Vagina (tissue), 2 donors: ENCODE data around the gene LGR4. TPM values are rescaled to one million over a fixed set of nuclear protein-coding genes. Genes with fewer than 3 reads are reported as not detected.

ENCODE experiments used
- DNase-seq, 2 donors: peaks; one replicate each; pipeline ENCODE4 v3.0.0-alpha.2; 2017; ENCODE audit errors: extremely low spot score in 2 of 2
- H3K27ac ChIP-seq: fragments of 200-600 bp; sonication (generic); one replicate; pipeline ENCODE4 v1.5.1; 2019
- H3K27me3 ChIP-seq: fragments of 200-600 bp; sonication (generic); one replicate; pipeline ENCODE4 v1.5.1; 2019
- H3K36me3 ChIP-seq, 2 donors: fragments of 200-600 bp; sonication (generic); one replicate each; pipeline ENCODE4 v1.5.1; 2017 to 2019
- H3K4me1 ChIP-seq: fragments of 200-600 bp; sonication (generic); one replicate; pipeline ENCODE4 v1.5.1; 2019
- H3K4me3 ChIP-seq, 2 donors: fragments of 200-600 bp; sonication (generic); 1 replicate in 1 of 2; 2 replicates in 1 of 2; pipeline ENCODE4 v1.5.1; 2016 to 2019
- H3K9me3 ChIP-seq: fragments of 200-600 bp; sonication (generic); one replicate; pipeline ENCODE4 v1.5.1; 2019
- POLR2A ChIP-seq, 2 donors: fragments of 450-650 bp; IDR thresholded peaks; one replicate each; pipeline ENCODE4 v1.6.1; 2017; ENCODE audit warnings: antibody characterized with exemption in 2 of 2, mild to moderate bottlenecking in 2 of 2, moderate library complexity in 2 of 2
- POLR2AphosphoS5 ChIP-seq, 2 donors: sonication (generic); formaldehyde crosslinking; IDR thresholded peaks; one replicate each; pipeline ENCODE4 v1.9.0; 2017; ENCODE audit warnings: antibody characterized with exemption in 2 of 2, mild to moderate bottlenecking in 2 of 2, low read depth in 1 of 2; ENCODE audit not compliant: insufficient read depth in 1 of 2
- intact Hi-C: fragments of 100-400 bp; cut with DNase I; formaldehyde crosslinking; loops from one replicate; pipeline ENCODE4 v1.15.1; 2023
- total RNA-seq: library from RNA; depleted of rRNA; stranded (reverse); fragments of >200 nt; gene quantifications from one replicate; pipeline ENCODE4 v1.2.3, GENCODE V29; 2016
- TF ChIP-seq, protein P1 (sequence below), 3 experiments: fragments of 450-650 bp in 2 of 3; fragments of 200-600 bp in 1 of 3; sonication (generic) in 1 of 3; IDR thresholded peaks; one replicate each; pipeline ENCODE4 v1.5.1; 2017 to 2019; ENCODE audit warnings: antibody characterized with exemption in 3 of 3, mild to moderate bottlenecking in 2 of 3, moderate library complexity in 2 of 3

LGR4 gene
- total RNA-seq, 1 donor from 2014 or later = 65.6 TPM

DNA sequence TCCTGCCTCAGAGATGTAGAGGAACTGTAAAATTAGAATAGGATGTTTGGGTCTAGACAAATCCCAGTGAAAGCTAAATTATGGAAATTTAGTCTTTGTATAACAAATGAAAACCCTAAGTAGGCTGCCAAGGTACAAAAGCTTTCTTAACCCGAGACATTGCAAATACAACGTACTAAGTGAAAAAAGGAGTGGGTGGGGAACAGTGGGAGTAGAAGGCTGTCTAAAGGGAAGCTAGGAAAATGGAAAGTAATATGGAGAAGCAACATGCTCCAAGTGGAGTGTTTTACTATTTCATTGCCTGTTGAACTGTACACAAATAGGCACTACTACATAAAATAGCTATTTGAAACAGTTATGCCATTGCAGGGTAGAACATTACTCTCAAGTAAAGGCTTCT is 40.8 kb upstream of the LGR4 start:
- intact Hi-C loops = loop anchor here (10.0 kb wide), 1 partner anchor 591 kb away; the partner anchor contains the start of genes KIF18A and METTL15
- Histone ChIP-seq H3K4me1 (no peaks in the 10 kb centered on the region), H3K27me3 (no peaks in the 10 kb centered on the region), H3K4me3 (no peak overlapping the region), H3K27ac (no peak overlapping the region), H3K36me3 (no peaks in the 10 kb centered on the region), H3K9me3 (no peaks in the 10 kb centered on the region)
- no peak for DNase-seq
- TF ChIP-seq, protein P1, sequence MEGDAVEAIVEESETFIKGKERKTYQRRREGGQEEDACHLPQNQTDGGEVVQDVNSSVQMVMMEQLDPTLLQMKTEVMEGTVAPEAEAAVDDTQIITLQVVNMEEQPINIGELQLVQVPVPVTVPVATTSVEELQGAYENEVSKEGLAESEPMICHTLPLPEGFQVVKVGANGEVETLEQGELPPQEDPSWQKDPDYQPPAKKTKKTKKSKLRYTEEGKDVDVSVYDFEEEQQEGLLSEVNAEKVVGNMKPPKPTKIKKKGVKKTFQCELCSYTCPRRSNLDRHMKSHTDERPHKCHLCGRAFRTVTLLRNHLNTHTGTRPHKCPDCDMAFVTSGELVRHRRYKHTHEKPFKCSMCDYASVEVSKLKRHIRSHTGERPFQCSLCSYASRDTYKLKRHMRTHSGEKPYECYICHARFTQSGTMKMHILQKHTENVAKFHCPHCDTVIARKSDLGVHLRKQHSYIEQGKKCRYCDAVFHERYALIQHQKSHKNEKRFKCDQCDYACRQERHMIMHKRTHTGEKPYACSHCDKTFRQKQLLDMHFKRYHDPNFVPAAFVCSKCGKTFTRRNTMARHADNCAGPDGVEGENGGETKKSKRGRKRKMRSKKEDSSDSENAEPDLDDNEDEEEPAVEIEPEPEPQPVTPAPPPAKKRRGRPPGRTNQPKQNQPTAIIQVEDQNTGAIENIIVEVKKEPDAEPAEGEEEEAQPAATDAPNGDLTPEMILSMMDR (IDR thresholded peaks at IDR 0.05) = no peak
- TF ChIP-seq POLR2A (IDR thresholded peaks at IDR 0.05) (no peak), POLR2AphosphoS5 (IDR thresholded peaks at IDR 0.05; ENCODE audit: insufficient read depth in 1 of 2, low read depth in 1 of 2) (no peak)

GRCh38 chr11:27512238-27512637 is 39.6 kb upstream of the LGR4 start:
- H3K4me3 ChIP-seq = no peak overlapping the region
- H3K27ac ChIP-seq = no peak overlapping the region
- no peaks in the 10 kb centered on the region for H3K9me3 ChIP-seq
- TF ChIP-seq POLR2AphosphoS5 (IDR thresholded peaks at IDR 0.05; ENCODE audit: insufficient read depth in 1 of 2, low read depth in 1 of 2) = no peak
- no peak for TF ChIP-seq POLR2A (IDR thresholded peaks at IDR 0.05)
- TF ChIP-seq, protein P1 (IDR thresholded peaks at IDR 0.05) = no peak
- peaks cover 9% of the 10 kb centered on the region for H3K4me1 ChIP-seq
- intact Hi-C loops = loop anchor here (10.0 kb wide), 1 partner anchor 593 kb away; the partner anchor contains the start of genes KIF18A and METTL15
- DNase-seq = no peak
- no peaks in the 10 kb centered on the region for H3K27me3 ChIP-seq
- no peaks in the 10 kb centered on the region for H3K36me3 ChIP-seq

DNA sequence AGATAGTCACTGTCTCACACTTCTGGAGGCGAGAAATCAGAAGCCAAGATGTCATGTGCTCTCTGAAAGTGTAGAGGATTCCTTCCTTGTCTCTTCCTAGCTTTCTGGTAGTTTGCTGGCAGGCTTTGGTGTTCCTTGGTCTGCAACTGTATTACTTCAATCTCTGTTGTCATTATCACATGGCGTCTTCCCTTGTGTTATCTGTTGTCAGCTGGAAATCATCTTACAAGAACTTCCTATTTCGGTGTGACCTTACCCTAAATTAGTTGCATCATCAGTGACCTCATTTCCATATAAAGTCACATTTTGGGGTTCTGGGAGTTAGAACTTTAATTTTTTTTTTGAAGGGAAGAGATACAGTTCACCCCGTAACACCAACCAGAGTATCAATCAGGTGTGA is 37.3 kb upstream of the LGR4 start:
- H3K36me3 ChIP-seq = no peaks in the 10 kb centered on the region
- no peak for DNase-seq
- TF ChIP-seq, protein P1 (IDR thresholded peaks at IDR 0.05) = no peak
- TF ChIP-seq POLR2A (IDR thresholded peaks at IDR 0.05) (no peak), POLR2AphosphoS5 (IDR thresholded peaks at IDR 0.05; ENCODE audit: insufficient read depth in 1 of 2, low read depth in 1 of 2) (no peak)
- intact Hi-C loops = loop anchor here (10.0 kb wide), 1 partner anchor 595 kb away; the partner anchor contains the start of genes KIF18A and METTL15
- H3K4me3 ChIP-seq = no peak overlapping the region
- no peaks in the 10 kb centered on the region for H3K9me3 ChIP-seq
- no peaks in the 10 kb centered on the region for H3K27me3 ChIP-seq
- no peak overlapping the region for H3K27ac ChIP-seq
- peaks cover 25% of the 10 kb centered on the region for H3K4me1 ChIP-seq

DNA sequence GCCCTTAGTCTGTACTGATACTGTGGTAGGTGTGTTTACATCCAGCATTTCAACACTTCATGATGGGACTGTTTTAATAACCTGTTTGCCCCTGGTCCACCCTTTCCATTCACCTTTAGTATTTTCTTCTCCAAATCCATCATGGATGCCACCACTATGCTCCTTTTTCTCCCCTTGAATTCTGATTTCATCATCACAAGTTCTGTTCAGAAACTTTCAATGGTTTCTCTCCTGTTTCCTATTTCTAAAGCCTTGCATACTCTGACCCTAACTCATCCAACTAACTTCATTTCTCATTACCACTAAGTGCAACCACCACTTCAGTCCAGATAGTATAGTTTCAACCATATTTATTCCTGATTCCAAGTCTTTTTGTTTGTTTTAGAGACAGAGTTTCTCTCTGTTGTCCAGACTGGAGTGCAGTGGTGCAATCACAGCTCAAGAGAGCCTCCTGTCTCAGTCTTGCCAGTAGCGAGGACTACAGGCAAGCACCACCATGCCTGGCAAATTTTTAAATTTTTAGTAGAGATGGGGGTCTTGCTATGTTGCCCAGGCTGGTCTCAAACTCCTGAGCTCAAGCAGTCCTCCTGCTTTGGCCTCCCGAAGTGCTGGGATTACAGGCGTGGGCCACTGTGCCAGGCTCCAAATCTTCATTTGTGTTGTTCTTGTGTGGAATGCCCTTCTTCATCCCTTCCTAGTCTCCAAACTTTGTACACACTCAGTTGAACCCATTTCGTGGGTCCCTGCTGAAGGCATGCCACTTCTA is 35.1 kb upstream of the LGR4 start:
- Histone ChIP-seq H3K27ac (no peak overlapping the region), H3K4me3 (peak overlapping the region; percentile 87 to 89), H3K4me1 (peaks cover 44% of the 10 kb centered on the region), H3K27me3 (no peaks in the 10 kb centered on the region), H3K9me3 (no peaks in the 10 kb centered on the region), H3K36me3 (no peaks in the 10 kb centered on the region)
- no peak for TF ChIP-seq POLR2AphosphoS5 (IDR thresholded peaks at IDR 0.05; ENCODE audit: insufficient read depth in 1 of 2, low read depth in 1 of 2)
- TF ChIP-seq POLR2A (IDR thresholded peaks at IDR 0.05) = no peak
- TF ChIP-seq, protein P1 (IDR thresholded peaks at IDR 0.05) = no peak
- DNase-seq = no peak
- intact Hi-C loops = no loop called here
